GM12878 (cell line): ENCODE results near the gene FIZ1. TPM values are rescaled to one million over a fixed set of nuclear protein-coding genes. Genes with fewer than 3 reads are reported as not detected.

Experiments
- ATAC-seq: fragments of 200-7000 bp; cut with Tn5 transposase; 3 replicates; pipeline ENCODE4 v1.9.1; 2020; ENCODE audit warnings: mild to moderate bottlenecking, moderate library complexity
- BruUV-seq: library from RNA; stranded (reverse); fragments of 400-500 nt; replicated peaks from 2 replicates; lab custom pipeline; 2021; lab: Mats Ljungman, UMichigan
- CTCF ChIA-PET: fragments of 300-600 bp; sonication (Branson Sonifier 250); formaldehyde crosslinking; extraction: SDS; loops from one replicate; lab custom pipeline; 2021; ENCODE audit warnings: inconsistent platforms; lab: Yijun Ruan, JAX
- POLR2A ChIA-PET: fragments of 350-600 bp; formaldehyde crosslinking; extraction: SDS; loops from one replicate; lab custom pipeline; 2021; ENCODE audit warnings: inconsistent platforms; lab: Charles Lee
- RAD21 ChIA-PET: fragments of 300-600 bp; sonication (Branson Sonifier 250); formaldehyde crosslinking; loops from one replicate; lab custom pipeline; 2023; ENCODE audit warnings: antibody characterized with exemption; ENCODE audit not compliant: unreplicated experiment; lab: Charles Lee
- SMC1A ChIA-PET: fragments of 300-600 bp; sonication (Branson Sonifier 250); formaldehyde crosslinking; loops from one replicate; lab custom pipeline; 2023; ENCODE audit not compliant: unreplicated experiment, uncharacterized antibody; lab: Charles Lee
- DNase-seq: peaks from one replicate; pipeline ENCODE4 v3.0.0-alpha.2; 2011; ENCODE audit warnings: low read depth, low spot score
- FAIRE-seq: peaks from 3 replicates; lab custom pipeline; 2011; peaks lifted over from hg19 to GRCh38; lab: Jason Lieb, UNC
- H2AFZ ChIP-seq: 2 replicates; pipeline ENCODE4 v1.6.0; 2011; ENCODE audit warnings: low read depth, low read length, control low read depth; ENCODE audit not compliant: control insufficient read depth
- H3K27ac ChIP-seq: 2 replicates; pipeline ENCODE4 v1.5.1; 2011; ENCODE audit warnings: control low read depth; ENCODE audit not compliant: control insufficient read depth, insufficient read depth
- H3K27me3 ChIP-seq, 2 experiments: replicated peaks in 1 of 2; 2 replicates each; pipeline versions ENCODE4 v1.6.0 to v1.6.1; 2011; ENCODE audit warnings: low read length in 1 of 2; ENCODE audit not compliant: control insufficient read depth in 2 of 2, insufficient read depth in 2 of 2
- H3K36me3 ChIP-seq, 2 experiments: 2 replicates each; pipeline ENCODE4 v1.5.1; 2011; ENCODE audit warnings: low read length in 1 of 2; ENCODE audit not compliant: control insufficient read depth in 2 of 2, insufficient read depth in 2 of 2
- H3K4me1 ChIP-seq: 2 replicates; pipeline ENCODE4 v1.6.1; 2011; ENCODE audit warnings: mild to moderate bottlenecking, low read length, moderate library complexity, mixed read lengths; ENCODE audit not compliant: control insufficient read depth, insufficient read depth
- H3K4me2 ChIP-seq: 2 replicates; pipeline ENCODE4 v1.6.0; 2011; ENCODE audit warnings: control low read depth; ENCODE audit not compliant: control insufficient read depth, insufficient read depth
- H3K4me3 ChIP-seq: fragments of 200-600 bp; sonication (generic); 2 replicates; pipeline ENCODE4 v1.5.1; 2016
- H3K79me2 ChIP-seq: 2 replicates; pipeline ENCODE4 v1.6.0; 2011; ENCODE audit warnings: low read length; ENCODE audit not compliant: control insufficient read depth, insufficient read depth
- H3K9ac ChIP-seq: 2 replicates; pipeline ENCODE4 v1.8.0; 2011; ENCODE audit warnings: low read length, control low read depth, mixed read lengths; ENCODE audit not compliant: control insufficient read depth, insufficient read depth
- H3K9me3 ChIP-seq: replicated peaks from 3 replicates; pipeline ENCODE4 v1.5.1; 2011; ENCODE audit warnings: mild to moderate bottlenecking, low read length; ENCODE audit not compliant: control insufficient read depth, insufficient read depth
- H4K20me1 ChIP-seq: 2 replicates; pipeline ENCODE4 v1.6.0; 2011; ENCODE audit not compliant: control insufficient read depth, insufficient read depth
- ATF3 ChIP-seq: IDR thresholded peaks from 2 replicates; pipeline ENCODE4 v1.6.1; 2011; ENCODE audit warnings: low read depth, mild to moderate bottlenecking, low read length, moderate library complexity, borderline replicate concordance; ENCODE audit errors: extremely low read depth
- CREB1 ChIP-seq: IDR thresholded peaks from 2 replicates; pipeline ENCODE4 v1.6.1; 2012; ENCODE audit warnings: low read depth, mild to moderate bottlenecking, inconsistent platforms
- EP300 ChIP-seq, 2 experiments: fragments of 150-350 bp in 1 of 2; IDR thresholded peaks; 2 replicates each; pipeline ENCODE4 v1.6.1; 2011 to 2012; ENCODE audit warnings: low read depth in 2 of 2, low read length in 2 of 2, borderline replicate concordance in 1 of 2, improper control_type of control experiment in 1 of 2, inconsistent platforms in 1 of 2; ENCODE audit not compliant: control insufficient read depth in 1 of 2
- MTA3 ChIP-seq: IDR thresholded peaks from 2 replicates; pipeline ENCODE4 v1.6.1; 2012; ENCODE audit warnings: low read length, inconsistent platforms, borderline replicate concordance
- NR2C2 ChIP-seq: IDR thresholded peaks from 2 replicates; pipeline ENCODE4 v1.6.1; 2011; ENCODE audit warnings: borderline replicate concordance, low read depth; ENCODE audit not compliant: control insufficient read depth, insufficient read length
- SP1 ChIP-seq: IDR thresholded peaks from one replicate; pipeline ENCODE4 v1.6.1; 2011; ENCODE audit warnings: low read depth, low read length
- SPI1 ChIP-seq: IDR thresholded peaks from 2 replicates; pipeline ENCODE4 v1.6.1; 2011; ENCODE audit warnings: low read depth, mild to moderate bottlenecking, low read length, moderate library complexity, borderline replicate concordance; ENCODE audit not compliant: insufficient read depth
- TCF3 ChIP-seq: IDR thresholded peaks from 2 replicates; pipeline ENCODE4 v1.6.1; 2012; ENCODE audit warnings: low read depth, mild to moderate bottlenecking, low read length, borderline replicate concordance; ENCODE audit not compliant: insufficient read depth
- ZNF207 ChIP-seq: fragments of 450-650 bp; IDR thresholded peaks from 2 replicates; pipeline ENCODE4 v1.6.1; 2014; ENCODE audit warnings: antibody characterized with exemption, mild to moderate bottlenecking, borderline replicate concordance
- WGBS: methylation state at CpG from one replicate; pipeline ENCODE4 v1.1.6; 2016; ENCODE audit warnings: low lambda C conversion rate; ENCODE audit not compliant: insufficient replicate concordance, insufficient coverage; ENCODE audit errors: missing lambda C conversion rate; 5-methylcytosine and 5-hydroxymethylcytosine counted together
- in situ Hi-C: fragments of 300-500 bp; cut with MboI; formaldehyde crosslinking; loops from 9 replicates; pipeline ENCODE4 v1.14.3; 2018; ENCODE audit warnings: mixed read lengths
- intact Hi-C: fragments of 100-400 bp; cut with micrococcal nuclease; formaldehyde crosslinking; loops from one replicate; pipeline ENCODE4 v1.14.2; 2022; ENCODE audit not compliant: unreplicated experiment
- polyA plus RNA-seq, 11 experiments: library from polyadenylated mRNA; depleted of rRNA in 4 of 11; unstranded in 6 of 11; stranded (reverse) in 5 of 11; fragments of >200 nt; fragmentation: Nextera tagmentation in 4 of 11; fragmentation: Illumina TruSeq in 1 of 11; extraction: Ambion mirVana in 4 of 11; extraction: Trizol in 1 of 11; gene quantifications; 1 replicate in 1 of 11; 2 replicates in 10 of 11; pipeline versions ENCODE4 v1.2.1 to v1.2.3, GENCODE V29; 2011 to 2016; ENCODE audit warnings: inconsistent platforms in 2 of 11, missing spikeins in 2 of 11, low read depth in 1 of 11
- total RNA-seq, 4 experiments: library from RNA; depleted of rRNA in 3 of 4; stranded (reverse); fragments of >200 nt in 3 of 4; fragmentation: Illumina TruSeq in 1 of 4; extraction: Trizol in 1 of 4; gene quantifications; 2 replicates each; pipeline versions ENCODE4 v1.2.1 to v1.2.3, GENCODE V29; 2013 to 2021
- TF ChIP-seq, protein P1 (sequence below): IDR thresholded peaks from 2 replicates; pipeline ENCODE4 v1.6.1; 2012; ENCODE audit warnings: improper control_type of control experiment, low read depth, low read length; ENCODE audit not compliant: insufficient replicate concordance
- TF ChIP-seq, protein P2 (sequence below): IDR thresholded peaks from 2 replicates; pipeline ENCODE4 v1.6.1; 2011; ENCODE audit warnings: mild to moderate bottlenecking, low read depth, low read length, moderate library complexity; ENCODE audit not compliant: insufficient replicate concordance

FIZ1 gene
- total and polyA plus RNA-seq, 10 of the 15 experiments (the other 5 are each of a cell fraction or from before 2014, with no cell fraction given) = 0.60 to 16.8 (median 4.2) TPM

DNA sequence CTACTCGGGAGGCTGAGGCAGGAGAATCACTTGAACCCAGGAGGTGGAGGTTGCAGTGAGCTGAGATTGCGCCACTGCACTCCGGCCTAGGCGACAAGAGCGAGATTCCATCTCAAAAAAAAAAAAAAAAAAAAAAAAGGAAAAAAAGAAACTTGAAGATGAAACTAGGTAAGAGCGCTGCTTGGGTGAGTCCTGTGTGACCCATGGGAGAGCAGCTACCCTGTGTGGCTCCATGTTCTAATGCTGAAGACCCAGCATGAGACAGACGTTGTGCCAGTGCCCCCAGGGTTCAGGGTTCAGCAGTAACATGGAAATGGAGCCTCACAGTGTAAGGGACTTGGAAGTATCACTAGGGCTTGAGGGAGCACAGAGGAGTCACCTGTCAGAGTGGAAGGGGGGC lies 19.1 kb upstream of the FIZ1 start:
- in situ Hi-C loops = no loop called here
- Histone ChIP-seq H3K4me2 (no peak overlapping the region), H3K79me2 (no peaks in the 10 kb centered on the region), H3K4me3 (no peak overlapping the region), H3K27me3 (no peaks in the 10 kb centered on the region), H3K27ac (no peak overlapping the region), H3K9ac (no peak overlapping the region), H3K9me3 (no peaks in the 10 kb centered on the region; the same call in 1 of the 3 replicates), H4K20me1 (no peaks in the 10 kb centered on the region), H2AFZ (no peak overlapping the region), H3K36me3 (peaks cover 3 to 12% of the 10 kb centered on the region in 2 experiments; a peak in 3 of 4 replicates), H3K4me1 (no peaks in the 10 kb centered on the region)
- ChIA-PET SMC1A (interaction anchor here (1.4 kb wide), 1 partner anchor 12 kb away, joined by 3 read pairs; no protein-coding TSS in a partner anchor), CTCF (interaction anchor here (1.5 to 2.8 kb wide), 2 partner anchors 12 to 14 kb away, joined by 5 to 12 read pairs; partner anchors contain the start of gene ZNF865), RAD21 (interaction anchor here (0.7 kb wide), 1 partner anchor 72 kb away, joined by 6 read pairs; no protein-coding TSS in a partner anchor), POLR2A (interaction anchor here (0.6 kb wide), 1 partner anchor 107 kb away, joined by 4 read pairs; no protein-coding TSS in a partner anchor)
- no TSS peak for BruUV-seq
- ATAC-seq (no peak), FAIRE-seq (no peak), DNase-seq (no peak)
- no peak for TF ChIP-seq EP300 (IDR thresholded peaks at IDR 0.05; ENCODE audit: borderline replicate concordance in 1 of 2, control insufficient read depth in 1 of 2, low read depth in 2 of 2, low read length in 2 of 2)
- no peak for TF ChIP-seq SP1
- TF ChIP-seq, protein P1, sequence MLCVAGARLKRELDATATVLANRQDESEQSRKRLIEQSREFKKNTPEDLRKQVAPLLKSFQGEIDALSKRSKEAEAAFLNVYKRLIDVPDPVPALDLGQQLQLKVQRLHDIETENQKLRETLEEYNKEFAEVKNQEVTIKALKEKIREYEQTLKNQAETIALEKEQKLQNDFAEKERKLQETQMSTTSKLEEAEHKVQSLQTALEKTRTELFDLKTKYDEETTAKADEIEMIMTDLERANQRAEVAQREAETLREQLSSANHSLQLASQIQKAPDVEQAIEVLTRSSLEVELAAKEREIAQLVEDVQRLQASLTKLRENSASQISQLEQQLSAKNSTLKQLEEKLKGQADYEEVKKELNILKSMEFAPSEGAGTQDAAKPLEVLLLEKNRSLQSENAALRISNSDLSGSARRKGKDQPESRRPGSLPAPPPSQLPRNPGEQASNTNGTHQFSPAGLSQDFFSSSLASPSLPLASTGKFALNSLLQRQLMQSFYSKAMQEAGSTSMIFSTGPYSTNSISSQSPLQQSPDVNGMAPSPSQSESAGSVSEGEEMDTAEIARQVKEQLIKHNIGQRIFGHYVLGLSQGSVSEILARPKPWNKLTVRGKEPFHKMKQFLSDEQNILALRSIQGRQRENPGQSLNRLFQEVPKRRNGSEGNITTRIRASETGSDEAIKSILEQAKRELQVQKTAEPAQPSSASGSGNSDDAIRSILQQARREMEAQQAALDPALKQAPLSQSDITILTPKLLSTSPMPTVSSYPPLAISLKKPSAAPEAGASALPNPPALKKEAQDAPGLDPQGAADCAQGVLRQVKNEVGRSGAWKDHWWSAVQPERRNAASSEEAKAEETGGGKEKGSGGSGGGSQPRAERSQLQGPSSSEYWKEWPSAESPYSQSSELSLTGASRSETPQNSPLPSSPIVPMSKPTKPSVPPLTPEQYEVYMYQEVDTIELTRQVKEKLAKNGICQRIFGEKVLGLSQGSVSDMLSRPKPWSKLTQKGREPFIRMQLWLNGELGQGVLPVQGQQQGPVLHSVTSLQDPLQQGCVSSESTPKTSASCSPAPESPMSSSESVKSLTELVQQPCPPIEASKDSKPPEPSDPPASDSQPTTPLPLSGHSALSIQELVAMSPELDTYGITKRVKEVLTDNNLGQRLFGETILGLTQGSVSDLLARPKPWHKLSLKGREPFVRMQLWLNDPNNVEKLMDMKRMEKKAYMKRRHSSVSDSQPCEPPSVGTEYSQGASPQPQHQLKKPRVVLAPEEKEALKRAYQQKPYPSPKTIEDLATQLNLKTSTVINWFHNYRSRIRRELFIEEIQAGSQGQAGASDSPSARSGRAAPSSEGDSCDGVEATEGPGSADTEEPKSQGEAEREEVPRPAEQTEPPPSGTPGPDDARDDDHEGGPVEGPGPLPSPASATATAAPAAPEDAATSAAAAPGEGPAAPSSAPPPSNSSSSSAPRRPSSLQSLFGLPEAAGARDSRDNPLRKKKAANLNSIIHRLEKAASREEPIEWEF = no peak
- TF ChIP-seq, protein P2, sequence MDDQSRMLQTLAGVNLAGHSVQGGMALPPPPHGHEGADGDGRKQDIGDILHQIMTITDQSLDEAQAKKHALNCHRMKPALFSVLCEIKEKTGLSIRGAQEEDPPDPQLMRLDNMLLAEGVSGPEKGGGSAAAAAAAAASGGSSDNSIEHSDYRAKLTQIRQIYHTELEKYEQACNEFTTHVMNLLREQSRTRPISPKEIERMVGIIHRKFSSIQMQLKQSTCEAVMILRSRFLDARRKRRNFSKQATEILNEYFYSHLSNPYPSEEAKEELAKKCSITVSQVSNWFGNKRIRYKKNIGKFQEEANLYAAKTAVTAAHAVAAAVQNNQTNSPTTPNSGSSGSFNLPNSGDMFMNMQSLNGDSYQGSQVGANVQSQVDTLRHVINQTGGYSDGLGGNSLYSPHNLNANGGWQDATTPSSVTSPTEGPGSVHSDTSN = no peak
- TF ChIP-seq NR2C2 = no peak
- TF ChIP-seq MTA3 = no peak
- no peak for TF ChIP-seq TCF3
- TF ChIP-seq SPI1 = no peak
- TF ChIP-seq ATF3 = no peak
- TF ChIP-seq CREB1 = no peak
- no peak for TF ChIP-seq ZNF207
- WGBS = 70% methylated on average over 7 of the region's 7 CpGs
- intact Hi-C loops = no loop called here
